ENCODE results near the gene POM121C.
"Not testable (repeated sequence)": the region's sequence is repeated elsewhere in the genome, so short reads cannot be mapped to it uniquely, and the experiment has no call there.

- not testable (repeated sequence) for TF ChIP-seq EP300, POLR2A (IDR thresholded peaks at IDR 0.05)
- TF ChIP-seq, protein P1, sequence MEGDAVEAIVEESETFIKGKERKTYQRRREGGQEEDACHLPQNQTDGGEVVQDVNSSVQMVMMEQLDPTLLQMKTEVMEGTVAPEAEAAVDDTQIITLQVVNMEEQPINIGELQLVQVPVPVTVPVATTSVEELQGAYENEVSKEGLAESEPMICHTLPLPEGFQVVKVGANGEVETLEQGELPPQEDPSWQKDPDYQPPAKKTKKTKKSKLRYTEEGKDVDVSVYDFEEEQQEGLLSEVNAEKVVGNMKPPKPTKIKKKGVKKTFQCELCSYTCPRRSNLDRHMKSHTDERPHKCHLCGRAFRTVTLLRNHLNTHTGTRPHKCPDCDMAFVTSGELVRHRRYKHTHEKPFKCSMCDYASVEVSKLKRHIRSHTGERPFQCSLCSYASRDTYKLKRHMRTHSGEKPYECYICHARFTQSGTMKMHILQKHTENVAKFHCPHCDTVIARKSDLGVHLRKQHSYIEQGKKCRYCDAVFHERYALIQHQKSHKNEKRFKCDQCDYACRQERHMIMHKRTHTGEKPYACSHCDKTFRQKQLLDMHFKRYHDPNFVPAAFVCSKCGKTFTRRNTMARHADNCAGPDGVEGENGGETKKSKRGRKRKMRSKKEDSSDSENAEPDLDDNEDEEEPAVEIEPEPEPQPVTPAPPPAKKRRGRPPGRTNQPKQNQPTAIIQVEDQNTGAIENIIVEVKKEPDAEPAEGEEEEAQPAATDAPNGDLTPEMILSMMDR (IDR thresholded peaks at IDR 0.05), result not testable (repeated sequence)
Measured at GRCh38 chr7:75400575-75400974, 85.5 kb downstream of the POM121C start.

All from ovary (tissue), 3 donors.